K562 (cell line): Measurements from ENCODE around the gene FKBP7. TPM values are rescaled to one million over a fixed set of nuclear protein-coding genes. Genes with fewer than 3 reads are reported as not detected.
A peak's percentile ranks its signal among the peaks of the same experiment; 100 is the strongest.

Source experiments
- CEBPB ChIP-seq: fragments of 450-650 bp; IDR thresholded peaks from 2 replicates; pipeline ENCODE4 v1.6.1; 2016; ENCODE audit warnings: missing genetic modification characterization, missing compliant biosample characterization
- ELF1 ChIP-seq: fragments of 200-800 bp; sonication (Bioruptor generic); IDR thresholded peaks from 2 replicates; pipeline ENCODE4 v1.6.1; 2016; ENCODE audit warnings: missing genetic modification characterization, missing compliant biosample characterization
- ESRRB ChIP-seq: fragments of 250-450 bp; sonication (Bioruptor Pico); IDR thresholded peaks from 2 replicates; pipeline ENCODE4 v1.5.0; 2020; ENCODE audit warnings: mild to moderate bottlenecking, moderate library complexity, borderline replicate concordance
- HDAC8 ChIP-seq: fragments of 450-650 bp; IDR thresholded peaks from 2 replicates; pipeline ENCODE4 v1.6.1; 2016; ENCODE audit warnings: mild to moderate bottlenecking, missing genetic modification characterization, moderate library complexity, missing compliant biosample characterization
- HES1 ChIP-seq: fragments of 450-650 bp; IDR thresholded peaks from 2 replicates; pipeline ENCODE4 v1.6.1; 2016; ENCODE audit warnings: low read depth, mild to moderate bottlenecking, moderate library complexity
- HINFP ChIP-seq: fragments of 450-650 bp; conservative IDR thresholded peaks from 2 replicates; pipeline ENCODE4 v1.6.1; 2016; ENCODE audit warnings: missing genetic modification characterization, low read depth, mild to moderate bottlenecking, control low read depth, missing compliant biosample characterization
- LARP7 ChIP-seq: fragments of 450-650 bp; IDR thresholded peaks from 2 replicates; pipeline ENCODE4 v1.6.1; 2016
- POU5F1 ChIP-seq: fragments of 150-350 bp; IDR thresholded peaks from 2 replicates; pipeline ENCODE4 v1.6.1; 2014; ENCODE audit warnings: borderline replicate concordance, low read length, low read depth, mild to moderate bottlenecking; ENCODE audit not compliant: partially characterized antibody
- RBM17 ChIP-seq: fragments of 200-400 bp; formaldehyde crosslinking; IDR thresholded peaks from 2 replicates; pipeline ENCODE4 v1.6.1; 2017; ENCODE audit warnings: low read depth, mild to moderate bottlenecking, low read length, borderline replicate concordance
- RUNX1 ChIP-seq: sonication (generic); IDR thresholded peaks from 2 replicates; pipeline ENCODE4 v1.6.1; 2016; ENCODE audit warnings: antibody characterized with exemption, low read depth
- TBP ChIP-seq: optimal IDR thresholded peaks from 2 replicates; pipeline ENCODE3; 2011; ENCODE audit warnings: low read depth, low read length, improper control_type of control experiment
- TFE3 ChIP-seq: fragments of 450-650 bp; formaldehyde crosslinking; IDR thresholded peaks from 2 replicates; pipeline ENCODE4 v1.4.0; 2020; ENCODE audit warnings: mild to moderate bottlenecking, mixed read lengths
- ZNF134 ChIP-seq: fragments of 250-450 bp; sonication (Bioruptor Pico); conservative IDR thresholded peaks from 2 replicates; pipeline ENCODE4 v1.4.0; 2020
- ZNF165 ChIP-seq: fragments of 250-450 bp; sonication (Bioruptor Pico); IDR thresholded peaks from 2 replicates; pipeline ENCODE4 v1.4.0; 2020; ENCODE audit warnings: borderline replicate concordance
- ZNF24 ChIP-seq: fragments of 450-650 bp; IDR thresholded peaks from 2 replicates; pipeline ENCODE4 v1.6.1; 2016
- ZNF609 ChIP-seq: sonication (generic); formaldehyde crosslinking; IDR thresholded peaks from 2 replicates; pipeline ENCODE4 v1.8.1; 2023; ENCODE audit warnings: missing genetic modification reagents, mild to moderate bottlenecking, borderline replicate concordance
- polyA plus RNA-seq, 8 experiments: library from polyadenylated mRNA; depleted of rRNA in 4 of 8; stranded (reverse) in 5 of 8; unstranded in 3 of 8; fragments of >200 nt; fragmentation: Nextera tagmentation in 2 of 8; fragmentation: Illumina TruSeq in 1 of 8; extraction: Ambion mirVana in 2 of 8; extraction: Trizol in 1 of 8; gene quantifications; 2 replicates each; pipeline versions ENCODE4 v1.2.1 to v1.2.3, GENCODE V29; 2011 to 2014; ENCODE audit warnings: inconsistent platforms in 1 of 8, missing spikeins in 1 of 8
- total RNA-seq, 7 experiments: library from RNA; depleted of rRNA in 6 of 7; stranded (reverse); fragments of >200 nt in 6 of 7; fragmentation: Illumina TruSeq in 2 of 7; extraction: Trizol in 2 of 7; gene quantifications; 2 replicates each; pipeline versions ENCODE4 v1.2.1 to v1.2.3, GENCODE V29; 2011 to 2021; ENCODE audit warnings: low replicate concordance in 1 of 7

FKBP7 gene
- total and polyA plus RNA-seq, 9 of the 15 experiments (the other 6 are each of a cell fraction or from before 2014, with no cell fraction given): 6.1 to 23.2 (median 19.0) TPM

- TF ChIP-seq ZNF24 (peak; percentile 86), TBP (peak; percentile 86), RBM17 (no peak), HINFP (tag) (no peak; the same call in 1 of the 2 replicates), HDAC8 (no peak), ZNF165 (CRISPR knock-in tag) (no peak), HES1 (no peak), RUNX1 (no peak), ELF1 (tag) (peak; percentile 42; the same call in 1 of the 2 replicates), LARP7 (no peak), ZNF134 (no peak), CEBPB (peak; percentile 99), TFE3 (no peak; the same call in 1 of the 2 replicates), POU5F1 (peak; percentile 38), ZNF609 (no peak), ESRRB (no peak)
These were observed 63.8 kb downstream of the FKBP7 start (continued) for GRCh38 chr2:178414266-178415247.
